Measurements from ENCODE around the gene FOCAD.

FOCAD gene

DNA sequence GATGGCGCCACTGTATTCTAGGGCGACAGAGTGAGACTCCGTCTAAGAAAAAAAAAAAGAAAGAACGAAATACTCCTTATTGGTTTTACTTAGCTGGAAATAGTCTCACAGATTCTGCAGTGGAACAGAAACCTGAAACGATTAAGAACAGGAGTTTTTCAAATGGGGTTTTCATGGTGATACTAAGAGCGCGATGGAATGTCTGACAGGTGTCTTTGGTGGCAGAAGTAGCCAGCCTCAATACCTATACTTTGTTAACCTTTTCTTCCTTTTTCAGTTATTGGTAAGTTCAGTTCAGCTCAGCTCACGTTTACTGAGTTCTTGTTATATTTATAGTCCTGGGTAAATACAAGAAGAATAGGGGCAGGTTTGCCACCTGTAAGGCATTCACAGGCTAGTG, 123.9 kb downstream of the FOCAD start:
- H3K18ac ChIP-seq (ENCODE audit: low read length): no peak overlapping the region
- no peak overlapping the region for H2BK15ac ChIP-seq (replicated peaks; ENCODE audit: low read depth)
- H4K8ac ChIP-seq (ENCODE audit: low read depth, low read length): no peak overlapping the region
- H2BK120ac ChIP-seq (ENCODE audit: low read depth, low read length): no peak overlapping the region
- no peak overlapping the region for H3K56ac ChIP-seq (ENCODE audit: low read length)
- H2AK5ac ChIP-seq (ENCODE audit: low read length): no peak overlapping the region
- no peaks in the 10 kb centered on the region for H3K79me1 ChIP-seq (ENCODE audit: low read length)
- no CpG with 5 or more reads among the region's 8 CpGs for WGBS (ENCODE audit: extremely low coverage, insufficient coverage, low lambda C conversion rate)
- no peak overlapping the region for H2BK5ac ChIP-seq (ENCODE audit: low read length)
- DNase-seq: no peak
- H4K5ac ChIP-seq (ENCODE audit: low read length): no peak overlapping the region
- no peak overlapping the region for H3K27ac ChIP-seq (ENCODE audit: low read depth, low read length)
- no peaks in the 10 kb centered on the region for H3K79me2 ChIP-seq (ENCODE audit: control insufficient read depth, insufficient read depth, low read length)
- no peak overlapping the region for H3K23ac ChIP-seq (ENCODE audit: low read length)
- no peaks in the 10 kb centered on the region for H3K36me3 ChIP-seq (ENCODE audit: control insufficient read depth, insufficient read depth, low read length)
- H3K9ac ChIP-seq (ENCODE audit: low read length): no peak overlapping the region
- no peak overlapping the region for H3K4ac ChIP-seq (ENCODE audit: low read depth, low read length)
- no peak overlapping the region for H3K4me3 ChIP-seq (ENCODE audit: low read length)
- H3K27me3 ChIP-seq (ENCODE audit: insufficient read depth, low read length, poor library complexity): no peaks in the 10 kb centered on the region
- H3K4me2 ChIP-seq (ENCODE audit: low read length): no peak overlapping the region
- H3K4me1 ChIP-seq (ENCODE audit: control insufficient read depth, low read depth, low read length): no peaks in the 10 kb centered on the region

GRCh38 chr9:20811872-20812271, 127.8 kb downstream of the FOCAD start:
- no peak overlapping the region for H2BK120ac ChIP-seq (ENCODE audit: low read depth, low read length)
- H3K27ac ChIP-seq (ENCODE audit: low read depth, low read length): no peak overlapping the region
- H3K36me3 ChIP-seq (ENCODE audit: control insufficient read depth, insufficient read depth, low read length): no peaks in the 10 kb centered on the region
- H3K9ac ChIP-seq (ENCODE audit: low read length): no peak overlapping the region
- no peak overlapping the region for H3K4me2 ChIP-seq (ENCODE audit: low read length)
- H2AK5ac ChIP-seq (ENCODE audit: low read length): no peak overlapping the region
- DNase-seq: no peak
- no peaks in the 10 kb centered on the region for H3K79me1 ChIP-seq (ENCODE audit: low read length)
- no peaks in the 10 kb centered on the region for H3K27me3 ChIP-seq (ENCODE audit: insufficient read depth, low read length, poor library complexity)
- no peak overlapping the region for H3K56ac ChIP-seq (ENCODE audit: low read length)
- no peak overlapping the region for H3K18ac ChIP-seq (ENCODE audit: low read length)
- H2BK15ac ChIP-seq (replicated peaks; ENCODE audit: low read depth): no peak overlapping the region
- no peak overlapping the region for H2BK5ac ChIP-seq (ENCODE audit: low read length)
- H4K5ac ChIP-seq (ENCODE audit: low read length): no peak overlapping the region
- H3K4me3 ChIP-seq (ENCODE audit: low read length): no peak overlapping the region
- H3K23ac ChIP-seq (ENCODE audit: low read length): no peak overlapping the region
- no peaks in the 10 kb centered on the region for H3K4me1 ChIP-seq (ENCODE audit: control insufficient read depth, low read depth, low read length)
- H3K79me2 ChIP-seq (ENCODE audit: control insufficient read depth, insufficient read depth, low read length): no peaks in the 10 kb centered on the region
- H4K8ac ChIP-seq (ENCODE audit: low read depth, low read length): no peak overlapping the region
- no peak overlapping the region for H3K4ac ChIP-seq (ENCODE audit: low read depth, low read length)

GRCh38 chr9:20815923-20816703, 132.1 kb downstream of the FOCAD start:
- no peak overlapping the region for H3K4me3 ChIP-seq (ENCODE audit: low read length)
- no peaks in the 10 kb centered on the region for H3K4me1 ChIP-seq (ENCODE audit: control insufficient read depth, low read depth, low read length)
- H3K27me3 ChIP-seq (ENCODE audit: insufficient read depth, low read length, poor library complexity): no peaks in the 10 kb centered on the region
- WGBS (ENCODE audit: extremely low coverage, insufficient coverage, low lambda C conversion rate): no CpG with 5 or more reads among the region's 5 CpGs
- H3K56ac ChIP-seq (ENCODE audit: low read length): no peak overlapping the region
- no peaks in the 10 kb centered on the region for H3K79me1 ChIP-seq (ENCODE audit: low read length)
- no peak overlapping the region for H4K8ac ChIP-seq (ENCODE audit: low read depth, low read length)
- H3K9ac ChIP-seq (ENCODE audit: low read length): no peak overlapping the region
- H3K36me3 ChIP-seq (ENCODE audit: control insufficient read depth, insufficient read depth, low read length): no peaks in the 10 kb centered on the region
- H2BK120ac ChIP-seq (ENCODE audit: low read depth, low read length): no peak overlapping the region
- H4K5ac ChIP-seq (ENCODE audit: low read length): no peak overlapping the region
- no peak overlapping the region for H2BK15ac ChIP-seq (replicated peaks; ENCODE audit: low read depth)
- H3K79me2 ChIP-seq (ENCODE audit: control insufficient read depth, insufficient read depth, low read length): no peaks in the 10 kb centered on the region
- no peak overlapping the region for H3K23ac ChIP-seq (ENCODE audit: low read length)
- no peak overlapping the region for H3K18ac ChIP-seq (ENCODE audit: low read length)
- H3K4me2 ChIP-seq (ENCODE audit: low read length): no peak overlapping the region
- H2BK5ac ChIP-seq (ENCODE audit: low read length): no peak overlapping the region
- H3K4ac ChIP-seq (ENCODE audit: low read depth, low read length): no peak overlapping the region
- no peak for DNase-seq
- H2AK5ac ChIP-seq (ENCODE audit: low read length): no peak overlapping the region
- H3K27ac ChIP-seq (ENCODE audit: low read depth, low read length): no peak overlapping the region

DNA sequence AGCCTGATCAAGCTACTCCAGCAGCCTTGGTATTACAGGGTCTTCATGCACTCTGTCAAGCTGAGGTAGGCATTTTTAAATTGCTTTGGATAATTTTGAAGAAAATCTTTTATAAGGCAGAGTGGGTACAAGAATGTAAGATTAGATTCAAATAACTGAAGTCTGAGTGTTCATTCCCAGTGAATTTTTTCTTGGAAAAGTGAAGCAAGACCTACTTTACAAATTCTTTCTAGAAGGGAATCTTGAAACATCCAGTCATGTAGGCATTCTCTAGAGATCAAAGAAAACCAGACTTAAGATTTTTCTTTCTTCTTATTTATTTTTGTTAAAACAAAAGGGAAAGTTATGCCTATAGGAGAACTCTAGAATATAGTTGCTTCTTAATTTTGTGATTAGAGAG, 139.0 kb downstream of the FOCAD start:
- no peaks in the 10 kb centered on the region for H3K4me1 ChIP-seq (ENCODE audit: control insufficient read depth, low read depth, low read length)
- H3K4ac ChIP-seq (ENCODE audit: low read depth, low read length): no peak overlapping the region
- H3K56ac ChIP-seq (ENCODE audit: low read length): no peak overlapping the region
- no peak overlapping the region for H3K9ac ChIP-seq (ENCODE audit: low read length)
- no peaks in the 10 kb centered on the region for H3K79me2 ChIP-seq (ENCODE audit: control insufficient read depth, insufficient read depth, low read length)
- no peak for DNase-seq
- no peaks in the 10 kb centered on the region for H3K79me1 ChIP-seq (ENCODE audit: low read length)
- no peaks in the 10 kb centered on the region for H3K27me3 ChIP-seq (ENCODE audit: insufficient read depth, low read length, poor library complexity)
- H4K5ac ChIP-seq (ENCODE audit: low read length): no peak overlapping the region
- H3K23ac ChIP-seq (ENCODE audit: low read length): no peak overlapping the region
- no peak overlapping the region for H2BK5ac ChIP-seq (ENCODE audit: low read length)
- no peaks in the 10 kb centered on the region for H3K36me3 ChIP-seq (ENCODE audit: control insufficient read depth, insufficient read depth, low read length)
- H2BK120ac ChIP-seq (ENCODE audit: low read depth, low read length): no peak overlapping the region
- no peak overlapping the region for H3K4me3 ChIP-seq (ENCODE audit: low read length)
- H3K4me2 ChIP-seq (ENCODE audit: low read length): no peak overlapping the region
- H3K18ac ChIP-seq (ENCODE audit: low read length): no peak overlapping the region
- no peak overlapping the region for H2AK5ac ChIP-seq (ENCODE audit: low read length)
- H3K27ac ChIP-seq (ENCODE audit: low read depth, low read length): no peak overlapping the region
- H2BK15ac ChIP-seq (replicated peaks; ENCODE audit: low read depth): no peak overlapping the region
- H4K8ac ChIP-seq (ENCODE audit: low read depth, low read length): no peak overlapping the region

DNA sequence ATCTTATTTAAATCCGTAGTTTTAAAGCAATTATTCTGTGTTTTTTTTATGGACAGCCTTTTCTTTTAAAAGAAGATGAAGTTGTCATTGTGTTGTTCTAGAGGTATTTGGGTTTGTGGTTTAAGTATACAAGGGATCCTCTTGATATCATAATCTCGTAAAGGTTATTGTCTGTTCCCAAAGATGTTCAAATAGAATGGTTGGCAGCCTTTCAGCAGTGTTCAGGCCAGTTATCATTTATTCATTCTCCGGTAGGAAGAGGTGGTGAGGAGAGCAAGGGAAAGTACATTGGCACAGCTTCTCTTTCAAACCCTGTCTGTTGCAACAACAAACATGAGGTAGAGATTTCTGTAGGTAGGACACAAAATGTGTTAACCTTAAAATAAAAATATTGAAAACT, 147.0 kb downstream of the FOCAD start:
- Histone ChIP-seq H3K27me3 (ENCODE audit: insufficient read depth, low read length, poor library complexity) (no peaks in the 10 kb centered on the region), H3K18ac (ENCODE audit: low read length) (no peak overlapping the region), H3K4me2 (ENCODE audit: low read length) (no peak overlapping the region), H3K27ac (ENCODE audit: low read depth, low read length) (no peak overlapping the region), H3K4me1 (ENCODE audit: control insufficient read depth, low read depth, low read length) (peaks cover 2% of the 10 kb centered on the region), H2BK5ac (ENCODE audit: low read length) (no peak overlapping the region), H3K9ac (ENCODE audit: low read length) (no peak overlapping the region), H2BK120ac (ENCODE audit: low read depth, low read length) (no peak overlapping the region), H2BK15ac (replicated peaks; ENCODE audit: low read depth) (no peak overlapping the region), H3K23ac (ENCODE audit: low read length) (no peak overlapping the region), H3K4me3 (ENCODE audit: low read length) (no peak overlapping the region), H4K5ac (ENCODE audit: low read length) (no peak overlapping the region), H4K8ac (ENCODE audit: low read depth, low read length) (no peak overlapping the region), H3K4ac (ENCODE audit: low read depth, low read length) (no peak overlapping the region), H3K79me2 (ENCODE audit: control insufficient read depth, insufficient read depth, low read length) (no peaks in the 10 kb centered on the region), H3K79me1 (ENCODE audit: low read length) (no peaks in the 10 kb centered on the region), H3K56ac (ENCODE audit: low read length) (no peak overlapping the region), H2AK5ac (ENCODE audit: low read length) (no peak overlapping the region), H3K36me3 (ENCODE audit: control insufficient read depth, insufficient read depth, low read length) (no peaks in the 10 kb centered on the region)
- DNase-seq: no peak
- WGBS (ENCODE audit: extremely low coverage, insufficient coverage, low lambda C conversion rate): no CpG with 5 or more reads among the region's 3 CpGs

GRCh38 chr9:20832775-20833174, 148.7 kb downstream of the FOCAD start:
- no peak overlapping the region for H4K5ac ChIP-seq (ENCODE audit: low read length)
- H3K23ac ChIP-seq (ENCODE audit: low read length): no peak overlapping the region
- H3K4me3 ChIP-seq (ENCODE audit: low read length): no peak overlapping the region
- H2BK120ac ChIP-seq (ENCODE audit: low read depth, low read length): no peak overlapping the region
- no peak overlapping the region for H4K8ac ChIP-seq (ENCODE audit: low read depth, low read length)
- no peaks in the 10 kb centered on the region for H3K79me1 ChIP-seq (ENCODE audit: low read length)
- no peak overlapping the region for H3K9ac ChIP-seq (ENCODE audit: low read length)
- no peak overlapping the region for H2BK5ac ChIP-seq (ENCODE audit: low read length)
- H3K18ac ChIP-seq (ENCODE audit: low read length): no peak overlapping the region
- H3K27me3 ChIP-seq (ENCODE audit: insufficient read depth, low read length, poor library complexity): no peaks in the 10 kb centered on the region
- no peak for DNase-seq
- H2AK5ac ChIP-seq (ENCODE audit: low read length): no peak overlapping the region
- no peak overlapping the region for H2BK15ac ChIP-seq (replicated peaks; ENCODE audit: low read depth)
- no peak overlapping the region for H3K4ac ChIP-seq (ENCODE audit: low read depth, low read length)
- no peaks in the 10 kb centered on the region for H3K79me2 ChIP-seq (ENCODE audit: control insufficient read depth, insufficient read depth, low read length)
- no CpG with 5 or more reads among the region's 2 CpGs for WGBS (ENCODE audit: extremely low coverage, insufficient coverage, low lambda C conversion rate)
- H3K4me2 ChIP-seq (ENCODE audit: low read length): no peak overlapping the region
- H3K27ac ChIP-seq (ENCODE audit: low read depth, low read length): no peak overlapping the region
- H3K4me1 ChIP-seq (ENCODE audit: control insufficient read depth, low read depth, low read length): peaks cover 3% of the 10 kb centered on the region
- no peak overlapping the region for H3K56ac ChIP-seq (ENCODE audit: low read length)
- H3K36me3 ChIP-seq (ENCODE audit: control insufficient read depth, insufficient read depth, low read length): no peaks in the 10 kb centered on the region
